Large intestine (tissue), 12 donors: ENCODE measurements around the gene TYMS. TPM values are rescaled to one million over a fixed set of nuclear protein-coding genes. Genes with fewer than 3 reads are reported as not detected.

Source experiments
- DNase-seq, 2 donors: peaks; one replicate each; pipeline versions ENCODE4 v3.0.0 to v3.0.0-alpha.2; 2013
- H3K27ac ChIP-seq: one replicate; pipeline ENCODE4 v1.5.1; 2013; ENCODE audit warnings: low read length
- H3K27me3 ChIP-seq: 2 replicates; pipeline ENCODE4 v1.6.1; 2013; ENCODE audit warnings: low read length; ENCODE audit not compliant: control insufficient read depth, insufficient read depth
- H3K36me3 ChIP-seq: 2 replicates; pipeline ENCODE4 v1.6.1; 2013; ENCODE audit warnings: low read length; ENCODE audit not compliant: control insufficient read depth, insufficient read depth
- H3K4me1 ChIP-seq: one replicate; pipeline ENCODE4 v1.6.1; 2013; ENCODE audit warnings: low read length; ENCODE audit not compliant: control insufficient read depth, insufficient read depth
- H3K4me3 ChIP-seq: one replicate; pipeline ENCODE4 v1.5.1; 2013; ENCODE audit warnings: low read length
- H3K9me3 ChIP-seq: one replicate; pipeline ENCODE4 v1.6.1; 2013; ENCODE audit warnings: mild to moderate bottlenecking, low read depth, low read length, moderate library complexity; ENCODE audit not compliant: control insufficient read depth
- WGBS: methylation state at CpG from one replicate; pipeline ENCODE4 v1.1.5; 2013; ENCODE audit warnings: low lambda C conversion rate; ENCODE audit not compliant: insufficient coverage; 5-methylcytosine and 5-hydroxymethylcytosine counted together
- long read RNA-seq, 11 donors: transcript quantifications; one replicate each; lab custom pipeline, GENCODE V29; 2026
- polyA plus RNA-seq: library from polyadenylated mRNA; unstranded; fragments of 120-200 nt; gene quantifications from one replicate; pipeline ENCODE4 v1.2.1, GENCODE V29; 2013

The TYMS gene
- 69.9 TPM for polyA plus RNA-seq
- long read RNA-seq, donor 1, transcript TYMS-203 (7 exons, 1,662 nt): major isoform, 19 of 134 reads
- long read RNA-seq, donor 1, partial matches to known transcripts: 103 of 134 reads
- long read RNA-seq, donor 1, other reads (novel, unspliced or antisense): 9 of 134 reads
- long read RNA-seq, donor 2, transcript TYMS-203 (7 exons, 1,662 nt): major isoform, 25 of 445 reads
- long read RNA-seq, donor 2, partial matches to known transcripts: 420 of 445 reads
- long read RNA-seq, donor 2, other reads (novel, unspliced or antisense): 0 of 445 reads
- long read RNA-seq, donor 3: 0 reads
- long read RNA-seq, donor 4, partial matches to known transcripts: 17 of 25 reads
- long read RNA-seq, donor 4, other reads (novel, unspliced or antisense): 6 of 25 reads
- long read RNA-seq, donor 5, transcript TYMS-203 (7 exons, 1,662 nt): major isoform, 14 of 26 reads
- long read RNA-seq, donor 5, partial matches to known transcripts: 11 of 26 reads
- long read RNA-seq, donor 5, other reads (novel, unspliced or antisense): 0 of 26 reads
- long read RNA-seq, donor 6, transcript TYMS-203 (7 exons, 1,662 nt): major isoform, 29 of 32 reads
- long read RNA-seq, donor 6, partial matches to known transcripts: 0 of 32 reads
- long read RNA-seq, donor 6, other reads (novel, unspliced or antisense): 0 of 32 reads
- long read RNA-seq, donor 7, transcript TYMS-203 (7 exons, 1,662 nt): major isoform, 14 of 27 reads
- long read RNA-seq, donor 7, partial matches to known transcripts: 13 of 27 reads
- long read RNA-seq, donor 7, other reads (novel, unspliced or antisense): 0 of 27 reads
- long read RNA-seq, donor 8, transcript TYMS-203 (7 exons, 1,662 nt): major isoform, 27 of 316 reads
- long read RNA-seq, donor 8, partial matches to known transcripts: 275 of 316 reads
- long read RNA-seq, donor 8, other reads (novel, unspliced or antisense): 11 of 316 reads
- long read RNA-seq, donor 9, transcript TYMS-203 (7 exons, 1,662 nt): major isoform, 26 of 229 reads
- long read RNA-seq, donor 9, partial matches to known transcripts: 197 of 229 reads
- long read RNA-seq, donor 9, other reads (novel, unspliced or antisense): 5 of 229 reads
- long read RNA-seq, donor 10, transcript TYMS-203 (7 exons, 1,662 nt): major isoform, 32 of 317 reads
- long read RNA-seq, donor 10, partial matches to known transcripts: 263 of 317 reads
- long read RNA-seq, donor 10, other reads (novel, unspliced or antisense): 22 of 317 reads
- long read RNA-seq, donor 11, transcript TYMS-203 (7 exons, 1,662 nt): major isoform, 26 of 112 reads
- long read RNA-seq, donor 11, partial matches to known transcripts: 86 of 112 reads
- long read RNA-seq, donor 11, other reads (novel, unspliced or antisense): 0 of 112 reads

DNA sequence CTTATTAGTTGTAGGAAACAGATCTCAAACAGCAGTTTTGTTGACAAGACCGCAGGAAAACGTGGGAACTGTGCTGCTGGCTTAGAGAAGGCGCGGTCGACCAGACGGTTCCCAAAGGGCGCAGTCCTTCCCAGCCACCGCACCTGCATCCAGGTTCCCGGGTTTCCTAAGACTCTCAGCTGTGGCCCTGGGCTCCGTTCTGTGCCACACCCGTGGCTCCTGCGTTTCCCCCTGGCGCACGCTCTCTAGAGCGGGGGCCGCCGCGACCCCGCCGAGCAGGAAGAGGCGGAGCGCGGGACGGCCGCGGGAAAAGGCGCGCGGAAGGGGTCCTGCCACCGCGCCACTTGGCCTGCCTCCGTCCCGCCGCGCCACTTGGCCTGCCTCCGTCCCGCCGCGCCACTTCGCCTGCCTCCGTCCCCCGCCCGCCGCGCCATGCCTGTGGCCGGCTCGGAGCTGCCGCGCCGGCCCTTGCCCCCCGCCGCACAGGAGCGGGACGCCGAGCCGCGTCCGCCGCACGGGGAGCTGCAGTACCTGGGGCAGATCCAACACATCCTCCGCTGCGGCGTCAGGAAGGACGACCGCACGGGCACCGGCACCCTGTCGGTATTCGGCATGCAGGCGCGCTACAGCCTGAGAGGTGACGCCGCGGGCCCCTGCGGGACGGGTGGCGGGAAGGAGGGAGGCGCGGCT is at the start of gene TYMS:
TSS of gene TYMS (plus strand) at position 343 of the 690 bp plus-strand sequence. CDS start at position 433, 90 bp downstream.
- H3K4me3 ChIP-seq: peak within 1 kb of the TSS; percentile 80
- H3K36me3 ChIP-seq: peaks cover 19% of the 10 kb centered on the region
- no peaks in the 10 kb centered on the region for H3K27me3 ChIP-seq
- no CpG with 5 or more reads among the region's 79 CpGs for WGBS
- peaks cover 5% of the 10 kb centered on the region for H3K9me3 ChIP-seq
- DNase-seq: peak; percentile 70 to 91
- H3K27ac ChIP-seq: peak within 1 kb of the TSS; percentile 94
- H3K4me1 ChIP-seq: peaks cover 8% of the 10 kb centered on the region

DNA sequence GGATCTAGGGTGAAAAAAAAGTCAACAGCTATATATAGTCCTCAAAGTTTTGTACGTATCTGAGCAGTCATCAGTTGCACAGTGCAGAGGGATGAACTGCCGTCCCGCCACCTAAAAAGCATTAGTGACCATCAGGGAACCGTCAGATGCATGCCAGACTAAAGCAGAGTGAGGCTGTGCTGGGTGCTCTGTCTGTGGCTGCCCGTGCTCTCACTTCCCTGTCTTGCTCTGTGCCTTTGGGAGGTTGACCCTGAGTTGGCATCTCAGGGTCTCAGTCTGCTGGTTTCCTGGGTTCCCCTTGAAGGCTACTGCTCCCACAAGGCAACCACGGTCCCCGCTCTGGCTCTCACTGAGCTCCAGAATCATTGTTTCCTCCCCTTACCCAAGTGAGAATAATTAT is 49.5 kb upstream of the TYMS start:
- Histone ChIP-seq H3K36me3 (no peaks in the 10 kb centered on the region), H3K4me3 (no peak overlapping the region), H3K4me1 (no peaks in the 10 kb centered on the region), H3K27ac (no peak overlapping the region), H3K9me3 (no peaks in the 10 kb centered on the region), H3K27me3 (peaks cover 6% of the 10 kb centered on the region)
- DNase-seq: no peak
- WGBS: 80% methylated on average over 1 of the region's 7 CpGs

DNA sequence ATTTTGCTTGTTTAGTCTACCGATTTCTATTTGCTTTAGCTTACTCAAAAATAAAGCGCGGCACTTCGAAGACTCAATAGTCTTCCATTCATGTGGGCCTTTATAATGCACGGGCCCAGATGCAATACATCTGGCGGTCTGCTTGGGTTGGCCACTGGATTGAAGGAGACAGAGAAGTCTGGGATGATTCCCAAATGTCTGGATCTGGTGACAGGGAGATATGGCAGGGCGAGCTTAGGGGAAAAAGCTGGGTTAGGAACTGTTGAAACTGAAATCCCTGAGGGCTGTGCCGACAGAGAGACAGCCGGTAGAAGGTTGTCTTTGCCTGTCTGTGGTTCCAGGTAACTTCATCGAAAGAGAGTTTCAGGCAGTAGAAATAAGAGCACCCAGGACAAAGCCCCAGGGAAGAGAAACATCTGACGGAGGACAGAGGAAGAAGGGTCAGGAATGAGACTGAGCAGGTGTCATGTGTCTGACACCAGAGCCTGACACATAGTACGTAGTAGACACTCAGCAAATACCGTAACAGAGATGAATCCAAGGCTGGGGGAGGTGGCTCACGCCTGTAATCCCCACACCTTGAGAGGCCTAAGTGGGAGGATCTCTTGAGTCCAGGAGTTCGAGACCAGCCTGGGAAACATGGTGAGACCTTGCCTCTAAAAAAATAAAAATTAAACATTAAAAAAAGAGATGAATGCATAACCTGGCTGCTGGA is 47.1 kb upstream of the TYMS start:
- no peaks in the 10 kb centered on the region for H3K4me1 ChIP-seq
- no peak for DNase-seq
- WGBS: 69% methylated on average over 4 of the region's 15 CpGs

DNA sequence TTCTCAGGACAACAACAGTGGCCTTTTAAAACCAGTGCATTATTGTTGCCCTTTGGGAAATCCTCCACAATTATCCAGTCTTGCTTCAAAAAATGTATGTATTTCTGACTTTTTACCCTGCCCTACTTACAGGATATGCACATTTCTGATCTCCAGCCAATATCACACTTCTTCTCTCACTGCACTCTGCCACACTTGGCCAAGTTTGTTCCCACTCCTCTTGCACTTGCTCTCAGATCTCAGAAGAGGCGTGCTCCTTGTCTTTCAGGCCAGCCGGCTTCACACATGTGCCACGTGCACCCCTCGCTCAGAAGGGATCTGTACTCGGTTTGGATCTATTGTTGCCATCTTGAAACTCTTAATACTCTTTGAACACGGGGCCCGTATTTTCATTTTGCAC is 45.3 kb upstream of the TYMS start:
- Histone ChIP-seq H3K9me3 (no peaks in the 10 kb centered on the region), H3K4me3 (no peak overlapping the region), H3K27me3 (no peaks in the 10 kb centered on the region), H3K36me3 (no peaks in the 10 kb centered on the region), H3K27ac (no peak overlapping the region), H3K4me1 (no peaks in the 10 kb centered on the region)
- WGBS: no CpG with 5 or more reads among the region's 7 CpGs
- DNase-seq: no peak

More for the DNA sequence above, 47.1 kb upstream of the TYMS start:
- no peak overlapping the region for H3K4me3 ChIP-seq
- H3K27me3 ChIP-seq: peaks cover 3% of the 10 kb centered on the region
- no peak overlapping the region for H3K27ac ChIP-seq
- H3K36me3 ChIP-seq: no peaks in the 10 kb centered on the region
- no peaks in the 10 kb centered on the region for H3K9me3 ChIP-seq

DNA sequence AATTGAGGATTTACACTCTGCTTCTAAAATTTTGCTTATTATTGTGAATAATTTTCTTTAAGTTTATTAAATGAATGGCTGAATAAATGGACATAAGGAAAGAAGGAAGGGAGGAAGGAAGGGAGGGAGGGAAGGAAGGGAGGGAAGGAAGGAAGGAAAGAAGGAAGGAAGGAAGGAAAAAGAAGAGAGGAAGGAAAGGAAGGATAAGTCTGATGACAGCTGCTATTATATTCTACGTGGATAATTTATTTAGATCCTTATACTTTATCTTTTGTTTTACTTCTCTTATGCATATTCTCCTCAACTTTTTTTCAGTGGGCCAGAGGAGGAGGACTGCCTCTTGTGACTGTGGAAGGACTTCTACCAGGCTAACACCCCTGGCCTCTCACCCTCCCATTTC is 43.3 kb upstream of the TYMS start:
- H3K9me3 ChIP-seq: no peaks in the 10 kb centered on the region
- DNase-seq: no peak
- H3K4me1 ChIP-seq: no peaks in the 10 kb centered on the region
- WGBS: 100% methylated on average over 1 of the region's 1 CpG
- H3K27ac ChIP-seq: no peak overlapping the region
- no peaks in the 10 kb centered on the region for H3K36me3 ChIP-seq
- H3K27me3 ChIP-seq: no peaks in the 10 kb centered on the region
- H3K4me3 ChIP-seq: no peak overlapping the region

DNA sequence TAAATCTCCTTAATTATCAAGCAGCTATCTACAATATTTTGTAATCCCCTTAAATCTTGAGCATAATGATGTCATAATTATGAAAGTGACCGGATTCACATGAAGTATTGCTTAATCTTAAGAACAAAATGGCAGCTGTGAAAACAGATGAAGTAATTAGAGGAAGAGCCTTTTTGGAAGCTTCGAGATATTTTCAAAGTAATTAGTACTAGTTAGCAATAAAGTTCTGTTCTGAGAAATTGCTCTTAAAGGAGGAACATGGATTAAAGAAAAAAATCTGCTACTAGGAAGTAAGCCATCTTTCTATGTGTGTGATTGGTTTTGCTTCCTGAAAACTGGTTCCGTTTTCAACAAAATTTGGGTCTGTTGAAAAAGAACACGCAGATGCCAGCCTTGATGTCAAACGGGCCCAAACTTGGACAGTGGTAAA is 42.3 kb upstream of the TYMS start:
- H3K36me3 ChIP-seq: no peaks in the 10 kb centered on the region
- no peaks in the 10 kb centered on the region for H3K4me1 ChIP-seq
- DNase-seq: no peak
- H3K4me3 ChIP-seq: no peak overlapping the region
- H3K9me3 ChIP-seq: no peaks in the 10 kb centered on the region
- no peak overlapping the region for H3K27ac ChIP-seq
- 100% methylated on average over 3 of the region's 5 CpGs for WGBS
- no peaks in the 10 kb centered on the region for H3K27me3 ChIP-seq

DNA sequence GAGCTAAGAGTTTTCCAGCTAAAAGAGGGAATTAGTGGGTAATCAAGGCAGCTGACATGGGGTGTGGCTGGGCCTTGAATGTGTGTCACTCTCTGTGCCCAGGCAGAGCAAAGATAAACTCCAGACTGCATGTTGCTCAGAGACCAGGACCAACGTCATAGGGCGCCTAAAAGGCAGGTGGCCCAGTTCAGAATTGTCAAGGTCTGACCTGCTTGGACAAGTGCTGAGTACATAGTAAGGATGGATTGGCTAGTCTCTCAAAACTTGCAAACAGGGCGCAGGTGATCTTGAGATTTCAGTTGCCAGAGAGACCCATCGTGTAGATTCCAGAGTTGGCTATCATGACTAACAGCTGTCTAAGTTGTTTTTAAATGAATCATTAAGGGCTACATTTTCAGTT is 41.7 kb upstream of the TYMS start:
- H3K27ac ChIP-seq: no peak overlapping the region

DNA sequence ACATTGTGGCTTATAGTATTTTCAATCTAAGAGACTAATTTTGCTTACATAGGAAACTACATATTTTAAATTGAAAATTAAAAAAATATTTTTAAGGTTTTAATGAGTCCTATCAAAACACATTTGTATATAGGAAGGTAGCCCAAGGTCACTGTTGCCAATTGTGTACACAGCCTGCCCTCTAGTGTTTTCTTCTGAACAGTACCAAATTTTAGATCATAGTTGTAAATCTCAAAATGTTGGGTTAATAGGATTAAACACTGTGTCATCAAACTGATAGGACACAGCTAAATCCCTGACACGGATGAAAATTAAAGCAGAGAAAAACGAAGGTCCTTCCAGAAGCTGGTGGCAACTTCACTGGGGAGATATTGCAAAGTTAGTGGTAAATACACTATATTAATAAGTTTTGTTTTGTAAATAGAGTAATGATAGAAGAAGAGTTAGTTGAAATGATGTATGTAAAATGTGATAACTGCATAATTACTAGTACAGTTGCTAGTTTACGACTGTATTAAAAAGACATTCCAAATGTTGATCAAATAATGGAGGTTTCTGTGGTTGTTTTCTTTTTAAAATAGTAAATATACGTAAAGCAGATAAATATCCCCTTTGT is 41.0 kb upstream of the TYMS start:
- no peak for DNase-seq
- Histone ChIP-seq H3K27me3 (peaks cover 4% of the 10 kb centered on the region), H3K4me1 (no peaks in the 10 kb centered on the region), H3K9me3 (no peaks in the 10 kb centered on the region), H3K36me3 (no peaks in the 10 kb centered on the region), H3K27ac (no peak overlapping the region), H3K4me3 (no peak overlapping the region)
- WGBS: 61% methylated on average over 2 of the region's 4 CpGs

More for the DNA sequence above, 41.7 kb upstream of the TYMS start:
- no peak for DNase-seq
- no peaks in the 10 kb centered on the region for H3K9me3 ChIP-seq
- no CpG with 5 or more reads among the region's 4 CpGs for WGBS
- H3K36me3 ChIP-seq: no peaks in the 10 kb centered on the region
- H3K4me1 ChIP-seq: no peaks in the 10 kb centered on the region
- H3K4me3 ChIP-seq: no peak overlapping the region
- H3K27me3 ChIP-seq: no peaks in the 10 kb centered on the region

DNA sequence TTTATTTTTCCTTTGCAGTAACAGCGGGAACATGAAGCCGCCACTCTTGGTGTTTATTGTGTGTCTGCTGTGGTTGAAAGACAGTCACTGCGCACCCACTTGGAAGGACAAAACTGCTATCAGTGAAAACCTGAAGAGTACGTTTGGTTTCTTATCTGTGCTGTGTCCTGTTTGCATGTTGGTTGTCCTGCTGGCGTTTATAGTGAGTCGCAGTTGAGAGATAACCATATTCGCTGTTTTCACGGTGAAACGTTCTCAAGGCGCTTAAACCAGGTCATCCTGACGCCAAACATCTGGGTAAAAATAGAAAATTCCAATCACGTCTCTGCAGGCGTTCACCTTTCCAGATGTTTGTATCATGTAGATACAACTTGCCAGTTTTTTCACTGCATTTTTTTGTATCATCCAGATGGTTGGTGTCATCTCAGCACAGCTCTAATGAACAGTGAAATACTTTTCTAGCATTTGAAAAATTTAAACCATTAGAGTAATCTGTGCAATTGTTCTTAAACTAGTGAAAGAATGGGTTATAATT is 39.4 kb upstream of the TYMS start:
- no peak for DNase-seq
- no peaks in the 10 kb centered on the region for H3K4me1 ChIP-seq
- no peaks in the 10 kb centered on the region for H3K9me3 ChIP-seq
- no peaks in the 10 kb centered on the region for H3K36me3 ChIP-seq
- no peak overlapping the region for H3K4me3 ChIP-seq
- WGBS: 80% methylated on average over 2 of the region's 13 CpGs
- H3K27me3 ChIP-seq: peaks cover 4% of the 10 kb centered on the region
- no peak overlapping the region for H3K27ac ChIP-seq
